Measurements from ENCODE around the gene PKP4. TPM values are rescaled to one million over a fixed set of nuclear protein-coding genes. Genes with fewer than 3 reads are reported as not detected.

Gene PKP4
- total RNA-seq, 1 experiment from 2014 or later: 40.1 TPM

DNA sequence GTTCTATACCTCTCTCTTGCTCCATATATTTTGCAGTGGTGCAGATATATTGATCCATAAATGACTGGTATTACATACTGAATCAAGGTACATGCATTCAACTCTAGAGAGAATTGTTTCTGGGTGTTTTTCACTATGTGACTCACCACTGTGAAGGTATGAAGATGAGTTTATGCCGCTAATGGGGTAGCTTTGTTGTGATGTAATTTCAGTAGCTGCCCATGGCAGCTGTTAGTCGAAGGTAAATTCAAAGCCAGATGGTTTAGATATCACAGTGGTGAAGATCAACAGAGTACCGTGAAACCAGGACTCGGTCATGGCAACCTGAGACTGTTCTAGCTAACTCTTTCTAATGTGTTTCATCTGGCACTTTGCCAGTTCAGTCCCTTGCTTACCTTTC is 50.4 kb downstream of the PKP4 start:
- ATAC-seq (no peak), DNase-seq (no peak)
- TF ChIP-seq EZH2phosphoT487 (IDR thresholded peaks at IDR 0.05; ENCODE audit: borderline replicate concordance, low read length): no peak
- TF ChIP-seq EZH2 (IDR thresholded peaks at IDR 0.05; ENCODE audit: low read length, unreplicated experiment): no peak
- TF ChIP-seq CTCF (conservative IDR thresholded peaks at IDR 0.05; ENCODE audit: low read depth, low read length): no peak
- no peak overlapping the region for H3K27ac ChIP-seq (ENCODE audit: low read length)
- no peaks in the 10 kb centered on the region for H3K27me3 ChIP-seq (ENCODE audit: low read length)
- intact Hi-C loops (cut with micrococcal nuclease): no loop called here
- H3K4me2 ChIP-seq (ENCODE audit: low read length): no peak overlapping the region
- no peaks in the 10 kb centered on the region for H4K20me1 ChIP-seq (ENCODE audit: low read length)
- ChIA-PET CTCF (no interaction called here), POLR2A (ENCODE audit: unreplicated experiment) (no interaction called here)
- no TSS peak for BruUV-seq (replicated peaks)
- H3K79me2 ChIP-seq (ENCODE audit: low read length): peaks cover 21% of the 10 kb centered on the region
- peaks cover 15% of the 10 kb centered on the region; the same call in 1 of the 2 replicates for H3K4me1 ChIP-seq (ENCODE audit: insufficient read depth, low read length)
- H2AFZ ChIP-seq (ENCODE audit: low read length): no peak overlapping the region
- no peak overlapping the region for H3K9ac ChIP-seq (ENCODE audit: low read length)
- no peak overlapping the region for H3K4me3 ChIP-seq (ENCODE audit: low read length)
- no peaks in the 10 kb centered on the region for H3K36me3 ChIP-seq (ENCODE audit: low read depth, low read length)
- no peaks in the 10 kb centered on the region for H3F3A ChIP-seq (ENCODE audit: low read length, unreplicated experiment)
- no peaks in the 10 kb centered on the region for H3K9me3 ChIP-seq (ENCODE audit: low read length)
- no peaks in the 10 kb centered on the region for H3K9me2 ChIP-seq (replicated peaks; ENCODE audit: low read length)

- peaks cover 21% of the 10 kb centered on the region for H3K79me2 ChIP-seq (ENCODE audit: low read length)
- POLR2A ChIA-PET (ENCODE audit: unreplicated experiment): no interaction called here
These were observed 50.9 kb downstream of the PKP4 start for GRCh38 chr2:158507679-158508078.

More at GRCh38 chr2:158507679-158508078, 50.9 kb downstream of the PKP4 start:
- CTCF ChIA-PET: no interaction called here
- Histone ChIP-seq H3K9ac (ENCODE audit: low read length) (no peak overlapping the region), H3K9me3 (ENCODE audit: low read length) (no peaks in the 10 kb centered on the region), H3K4me2 (ENCODE audit: low read length) (no peak overlapping the region), H3K27me3 (ENCODE audit: low read length) (no peaks in the 10 kb centered on the region), H3K36me3 (ENCODE audit: low read depth, low read length) (no peaks in the 10 kb centered on the region), H3K27ac (ENCODE audit: low read length) (no peak overlapping the region), H3K4me3 (ENCODE audit: low read length) (no peak overlapping the region), H4K20me1 (ENCODE audit: low read length) (no peaks in the 10 kb centered on the region), H3K9me2 (replicated peaks; ENCODE audit: low read length) (no peaks in the 10 kb centered on the region), H2AFZ (ENCODE audit: low read length) (no peak overlapping the region), H3K4me1 (ENCODE audit: insufficient read depth, low read length) (peaks cover 15% of the 10 kb centered on the region; the same call in 1 of the 2 replicates), H3F3A (ENCODE audit: low read length, unreplicated experiment) (no peaks in the 10 kb centered on the region)
- no peak for ATAC-seq
- DNase-seq: no peak
- TF ChIP-seq CTCF (conservative IDR thresholded peaks at IDR 0.05; ENCODE audit: low read depth, low read length) (no peak), EZH2phosphoT487 (IDR thresholded peaks at IDR 0.05; ENCODE audit: borderline replicate concordance, low read length) (no peak), EZH2 (IDR thresholded peaks at IDR 0.05; ENCODE audit: low read length, unreplicated experiment) (no peak)
- intact Hi-C loops (cut with micrococcal nuclease): no loop called here
- BruUV-seq (replicated peaks): no TSS peak
